Stimulated activated CD4-positive, alpha-beta T cell treated with anti-CD3 and anti-CD28 coated beads, Interleukin-1b, Interleukin-23, amount 100 ng/mL, for 24 hours (primary cell): ENCODE results near the gene BMP8A.

ENCODE experiments used
- DNase-seq, 4 experiments: peaks; one replicate each; pipeline ENCODE4 v3.0.0-alpha.2; 2020; ENCODE audit warnings: low read depth in 4 of 4, low spot score in 1 of 4

Gene BMP8A

DNA sequence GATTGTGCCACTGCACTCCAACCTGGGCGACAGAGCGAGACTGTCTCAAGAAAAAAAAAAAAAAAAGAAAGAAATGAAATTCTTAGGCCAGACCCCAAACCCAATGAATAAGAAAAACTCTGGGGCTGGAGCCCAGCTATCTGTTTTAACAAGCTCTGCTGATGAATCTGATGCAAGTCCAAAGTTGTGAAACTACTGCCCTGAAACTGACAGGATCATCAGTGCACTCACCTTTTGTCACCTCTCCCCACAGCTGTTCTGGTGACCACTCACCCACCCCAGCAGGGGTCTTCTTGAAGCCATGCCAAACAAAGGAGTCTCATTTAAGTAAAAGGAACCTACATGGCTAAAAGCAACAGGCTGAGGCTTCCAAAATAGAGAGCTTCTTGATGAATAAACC lies 76.8 kb downstream of the BMP8A start:
- no peak for DNase-seq

DNA sequence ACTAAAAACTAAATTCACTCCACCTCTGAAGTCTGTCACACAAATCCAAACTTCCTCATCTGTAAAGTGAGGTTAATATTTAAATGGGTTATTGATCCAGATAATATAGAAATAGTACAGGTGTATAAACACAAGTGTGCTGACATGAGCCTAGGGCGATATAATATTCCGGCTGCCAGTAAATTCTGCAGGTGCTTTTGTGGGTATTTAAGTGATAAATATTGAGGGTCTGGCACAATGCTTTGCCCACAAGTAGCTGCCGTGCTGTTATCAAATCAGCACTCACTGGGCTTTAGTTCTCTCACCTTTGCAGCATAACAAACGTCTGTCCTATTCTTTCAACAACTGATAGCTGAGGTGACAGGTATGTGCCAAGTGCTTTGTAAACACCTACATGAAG lies 77.6 kb downstream of the BMP8A start:
- no peak for DNase-seq

DNA sequence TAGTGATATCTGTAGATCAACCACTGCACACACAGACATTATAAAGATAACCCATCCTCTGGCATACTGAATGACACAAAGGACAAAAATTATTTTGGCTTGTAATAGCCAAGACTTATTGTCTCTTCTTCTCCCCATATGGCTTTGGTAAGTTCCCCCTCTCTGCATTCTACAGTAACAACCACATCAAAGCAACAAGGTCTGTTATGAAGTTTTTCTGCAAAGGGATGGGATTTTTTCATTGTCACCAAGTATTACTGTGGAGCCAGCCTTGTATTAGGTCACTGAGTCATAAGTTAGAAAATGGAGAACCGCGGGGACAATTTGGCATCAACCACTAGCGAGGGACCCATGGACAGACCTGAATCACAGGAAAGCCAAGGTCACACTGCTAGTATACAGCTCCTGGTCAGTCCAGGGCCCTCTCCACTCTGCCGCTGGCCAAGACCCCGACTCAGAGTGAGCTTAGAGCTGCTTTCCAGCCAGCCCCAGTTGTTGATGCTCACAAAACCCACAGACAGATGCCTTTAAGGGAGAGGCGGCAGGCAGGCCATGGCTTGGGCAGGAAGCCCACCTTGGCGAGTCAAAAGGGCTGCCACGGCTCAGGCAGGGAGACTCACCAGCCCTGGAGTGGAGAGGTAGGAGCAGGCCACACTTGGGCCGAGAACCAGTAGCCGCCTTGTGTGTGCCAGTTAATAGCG lies 79.2 kb downstream of the BMP8A start:
- DNase-seq, result no peak

DNA sequence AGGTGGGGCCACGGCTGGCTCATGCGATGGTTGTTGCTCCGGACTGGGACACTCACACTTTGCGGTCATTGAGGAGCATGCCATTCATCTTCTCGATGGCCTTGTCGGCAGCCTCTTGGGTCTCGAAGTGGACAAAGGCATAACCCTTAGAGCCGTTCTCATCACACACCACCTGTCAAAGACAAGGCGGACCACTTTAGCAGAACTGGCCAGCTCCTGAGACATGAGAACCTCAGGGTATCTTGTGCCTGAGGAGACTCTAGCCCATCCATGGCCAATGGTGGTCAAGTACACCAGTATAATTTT lies 79.7 kb downstream of the BMP8A start:
- DNase-seq, result no peak

DNA sequence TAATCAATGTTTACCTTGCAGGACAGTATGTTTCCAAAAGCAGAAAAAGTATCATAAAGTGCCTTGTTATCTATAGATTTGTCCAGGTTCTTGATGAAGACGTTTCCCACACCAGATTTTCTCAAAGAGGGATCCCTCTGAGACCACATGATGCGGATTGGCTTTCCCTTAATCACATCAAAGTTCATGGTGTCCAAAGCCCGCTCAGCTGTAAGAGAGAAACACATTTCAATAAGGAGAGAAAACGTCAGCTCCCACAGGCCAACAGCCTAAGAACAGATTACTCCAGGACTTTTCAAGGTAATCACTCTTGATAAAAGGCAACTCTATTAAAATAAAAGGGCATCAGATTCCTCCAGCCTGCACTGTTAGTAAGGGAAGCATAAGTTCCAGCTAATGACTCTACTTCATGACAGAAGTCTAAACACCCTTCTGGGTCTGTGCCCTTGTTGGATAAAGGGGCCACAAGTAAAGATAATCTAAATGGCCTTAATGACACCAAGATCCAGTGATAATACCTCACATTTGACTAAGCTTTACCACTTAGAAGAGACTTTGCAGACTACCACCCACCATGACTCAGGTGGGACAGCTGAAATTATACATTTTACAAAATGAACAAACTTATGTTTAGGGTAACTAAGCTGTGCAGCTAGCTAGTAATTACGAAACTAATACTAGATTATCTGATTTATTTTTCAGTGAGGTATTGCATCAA lies 81.1 kb downstream of the BMP8A start:
- DNase-seq, result no peak

DNA sequence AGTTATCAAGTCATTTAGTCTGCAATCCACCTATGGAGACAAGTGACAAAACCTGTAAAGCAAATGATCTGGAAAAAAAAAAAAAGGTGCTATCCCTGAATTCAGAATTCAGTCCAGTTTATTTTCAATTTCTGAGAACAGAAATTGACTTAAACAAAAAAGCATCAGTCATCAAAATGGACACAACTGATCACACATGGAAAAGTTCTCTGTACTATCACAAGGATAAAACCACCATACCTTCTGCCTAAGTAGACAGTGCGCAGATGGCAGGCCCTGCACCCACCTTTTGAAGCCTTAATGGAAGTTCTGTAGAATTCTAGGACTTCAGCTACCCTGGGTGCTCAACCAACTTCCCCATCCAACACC lies 81.6 kb downstream of the BMP8A start:
- no peak for DNase-seq

DNA sequence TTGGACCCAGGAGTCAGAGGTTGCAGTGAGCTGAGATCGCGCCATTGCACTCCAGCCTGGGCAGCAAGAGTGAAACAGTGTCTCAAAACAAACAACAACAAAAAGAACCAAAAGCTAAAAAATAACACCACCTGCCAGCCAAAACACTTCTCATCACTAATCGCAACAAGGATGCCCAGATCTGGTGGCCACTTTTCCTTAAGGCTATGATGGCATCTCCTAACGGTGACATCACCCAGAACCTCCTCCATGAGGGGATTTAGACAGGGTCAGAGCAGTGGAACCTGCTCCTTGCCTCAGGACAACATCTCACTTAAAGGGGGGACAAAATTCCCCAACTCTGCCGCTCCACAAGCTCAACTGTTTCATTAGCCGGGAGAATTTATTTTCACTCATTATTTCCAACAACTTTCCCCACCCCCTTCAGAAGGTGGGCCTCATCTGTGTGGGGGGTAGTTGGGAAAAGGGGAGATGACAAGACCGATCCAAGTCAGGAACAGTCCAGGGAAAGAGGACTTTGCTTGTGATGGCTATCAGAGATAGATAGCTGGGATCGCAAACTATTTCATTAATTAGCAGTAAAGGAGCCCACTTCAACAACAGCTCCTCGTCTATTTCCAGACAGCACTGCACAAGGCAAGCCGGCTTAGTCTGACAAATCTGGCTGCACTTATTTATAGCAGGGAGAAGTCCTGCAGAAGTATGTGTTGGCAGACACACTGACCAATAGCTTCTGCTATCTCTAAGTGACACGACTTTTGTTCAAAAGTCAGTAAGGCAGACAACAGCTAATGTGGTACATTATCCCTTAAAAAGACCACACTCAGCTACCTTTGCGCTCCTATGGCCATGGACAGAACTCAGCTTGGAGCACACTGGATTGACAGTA lies 82.5 kb downstream of the BMP8A start:
- no peak for DNase-seq

DNA sequence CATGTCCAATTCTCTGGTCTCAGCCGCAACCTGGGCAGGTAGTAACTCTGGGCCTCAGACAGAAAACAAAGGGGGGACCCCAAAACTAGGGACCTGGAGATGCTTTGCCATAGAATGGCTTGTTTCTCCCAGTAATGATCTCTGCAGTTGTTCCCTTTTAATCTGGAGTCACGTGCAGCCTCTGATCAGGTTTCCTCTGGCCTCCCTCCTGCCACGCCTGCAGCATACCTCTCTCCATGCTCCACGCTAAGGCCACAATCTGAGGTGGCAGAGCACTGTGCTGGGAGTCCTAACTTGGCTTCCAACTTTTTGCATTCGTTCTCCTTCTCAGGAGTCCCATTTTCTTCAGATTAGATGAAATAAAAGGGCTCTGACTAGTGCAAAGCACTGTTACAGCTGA lies 83.2 kb downstream of the BMP8A start:
- DNase-seq, result no peak
